ACHN (cell line): Measurements from ENCODE around the gene HAUS8.

Experiments used
- DNase-seq: peaks from one replicate; pipeline ENCODE4 v3.0.0-alpha.2; 2015
- in situ Hi-C: cut with HindIII; loops from 2 replicates; pipeline ENCODE4 v1.10.0; 2017; ENCODE audit warnings: low sequenced_read_pairs, low pct_ligation_motif_present, low pct_unique_long_range_greater_than_20kb

Gene HAUS8

GRCh38 chr19:17078036-17078919, 3.0 kb upstream of the HAUS8 start:
- in situ Hi-C loops = no loop called here
- no peak for DNase-seq

GRCh38 chr19:17077447-17078028, 2.3 kb upstream of the HAUS8 start:
- in situ Hi-C loops = no loop called here
- no peak for DNase-seq

GRCh38 chr19:17076543-17076991, 1.3 kb upstream of the HAUS8 start:
- in situ Hi-C loops = no loop called here
- DNase-seq = no peak

- in situ Hi-C loops = no loop called here
- DNase-seq = peak; percentile 35
These were observed 751 bp upstream of the HAUS8 start for GRCh38 chr19:17075864-17076542.

GRCh38 chr19:17074634-17075034, 618 bp downstream of the HAUS8 start:
- in situ Hi-C loops = no loop called here
- DNase-seq = no peak

GRCh38 chr19:17073869-17074633, 1.2 kb downstream of the HAUS8 start:
- in situ Hi-C loops = no loop called here
- no peak for DNase-seq

GRCh38 chr19:17070912-17071311, 4.3 kb downstream of the HAUS8 start:
- in situ Hi-C loops = no loop called here
- no peak for DNase-seq

- no peak for DNase-seq
- in situ Hi-C loops = no loop called here
These were observed 4.8 kb downstream of the HAUS8 start for GRCh38 chr19:17070421-17070820.

GRCh38 chr19:17069193-17069592, 6.1 kb downstream of the HAUS8 start:
- DNase-seq = no peak
- in situ Hi-C loops = no loop called here

GRCh38 chr19:17063428-17063827, 11.8 kb downstream of the HAUS8 start:
- in situ Hi-C loops = no loop called here
- DNase-seq = no peak

GRCh38 chr19:17061691-17062090, 13.6 kb downstream of the HAUS8 start:
- DNase-seq = no peak

GRCh38 chr19:17061205-17061604, 14.0 kb downstream of the HAUS8 start:
- in situ Hi-C loops = no loop called here
- DNase-seq = no peak

More at GRCh38 chr19:17061691-17062090, 13.6 kb downstream of the HAUS8 start:
- in situ Hi-C loops = no loop called here

GRCh38 chr19:17060802-17061201, 14.4 kb downstream of the HAUS8 start:
- DNase-seq = no peak
- in situ Hi-C loops = no loop called here

- in situ Hi-C loops = no loop called here
- DNase-seq = no peak
These were observed 17.0 kb downstream of the HAUS8 start for GRCh38 chr19:17058236-17058635.

GRCh38 chr19:17055636-17056035, 19.6 kb downstream of the HAUS8 start:
- DNase-seq = no peak
- in situ Hi-C loops = no loop called here

GRCh38 chr19:17054746-17055145, 20.5 kb downstream of the HAUS8 start:
- in situ Hi-C loops = no loop called here

GRCh38 chr19:17052439-17052838, 22.8 kb downstream of the HAUS8 start:
- DNase-seq = peak; percentile 49
- in situ Hi-C loops = no loop called here

More at GRCh38 chr19:17054746-17055145, 20.5 kb downstream of the HAUS8 start:
- no peak for DNase-seq

- in situ Hi-C loops = no loop called here
- DNase-seq = peak; percentile 21
These were observed 25.5 kb downstream of the HAUS8 start for GRCh38 chr19:17049711-17050280.
